Kidney epithelial cell (primary cell): ENCODE measurements around the gene CTSE. TPM values are rescaled to one million over a fixed set of nuclear protein-coding genes. Genes with fewer than 3 reads are reported as not detected.
A peak's percentile ranks its signal among the peaks of the same experiment; 100 is the strongest.

Source experiments
- DNase-seq: peaks from one replicate; pipeline ENCODE4 v3.0.0-alpha.2; 2010; ENCODE audit warnings: low read depth
- H3K27me3 ChIP-seq: 2 replicates; pipeline ENCODE4 v1.6.0; 2011; ENCODE audit warnings: low read length; ENCODE audit not compliant: control insufficient read depth, insufficient read depth
- H3K36me3 ChIP-seq: 2 replicates; pipeline ENCODE4 v1.5.1; 2011; ENCODE audit warnings: low read length; ENCODE audit not compliant: control insufficient read depth, insufficient read depth
- H3K4me3 ChIP-seq: 2 replicates; pipeline ENCODE4 v1.5.1; 2011; ENCODE audit warnings: low read depth, mild to moderate bottlenecking, control low read depth, low read length
- total RNA-seq: library from RNA; depleted of rRNA; stranded (reverse); fragments of >200 nt; gene quantifications from 2 replicates; pipeline ENCODE4 v1.2.3, GENCODE V29; 2015
- TF ChIP-seq, protein P1 (sequence below): IDR thresholded peaks from 2 replicates; pipeline ENCODE4 v1.5.1; 2011; ENCODE audit warnings: mild to moderate bottlenecking, moderate library complexity, low read length, control low read depth, inconsistent platforms; ENCODE audit not compliant: insufficient read depth, poor library complexity, severe bottlenecking

Gene CTSE
- total RNA-seq, 1 donor from 2014 or later: not detected

DNA sequence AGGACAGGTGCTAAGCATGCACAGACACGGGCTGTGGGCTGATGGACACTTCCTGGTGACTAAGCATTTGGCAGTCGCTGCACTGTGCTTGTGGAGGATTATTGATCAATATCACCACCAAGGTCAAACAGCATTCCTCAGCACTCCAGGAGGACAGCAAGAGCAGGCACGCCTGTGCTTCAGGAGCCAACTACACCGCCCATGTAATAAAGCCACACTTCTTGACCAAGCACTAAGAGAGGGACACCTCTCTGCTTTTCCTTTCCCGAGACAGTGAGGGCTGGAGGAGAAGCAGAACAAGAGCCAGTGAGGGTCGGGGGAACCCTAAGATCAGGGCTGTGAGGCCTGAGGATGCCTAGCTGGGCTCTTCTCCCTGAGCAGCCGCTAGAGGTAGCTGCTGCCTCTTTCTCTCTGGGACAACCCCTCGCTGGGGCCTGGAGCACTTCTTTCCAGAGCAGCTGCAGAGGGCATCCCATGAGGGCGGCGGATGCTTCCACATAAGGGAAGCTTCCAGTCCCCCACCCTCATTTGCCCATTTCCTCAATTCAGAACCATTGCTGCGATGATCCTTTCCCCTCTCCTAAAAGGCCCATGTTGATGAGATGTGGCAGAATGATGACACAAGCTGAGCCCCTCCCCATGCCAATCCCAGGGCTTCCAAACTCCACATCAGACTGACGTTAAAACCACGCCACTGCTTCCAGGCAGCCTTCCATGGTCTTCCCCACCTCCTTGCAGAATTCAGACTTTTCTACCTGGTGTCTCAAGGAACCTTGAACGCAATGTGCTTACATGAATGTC, 39.6 kb downstream of the CTSE start:
- DNase-seq: no peak
- no peak overlapping the region for H3K4me3 ChIP-seq
- H3K27me3 ChIP-seq: no peaks in the 10 kb centered on the region
- TF ChIP-seq, protein P1, sequence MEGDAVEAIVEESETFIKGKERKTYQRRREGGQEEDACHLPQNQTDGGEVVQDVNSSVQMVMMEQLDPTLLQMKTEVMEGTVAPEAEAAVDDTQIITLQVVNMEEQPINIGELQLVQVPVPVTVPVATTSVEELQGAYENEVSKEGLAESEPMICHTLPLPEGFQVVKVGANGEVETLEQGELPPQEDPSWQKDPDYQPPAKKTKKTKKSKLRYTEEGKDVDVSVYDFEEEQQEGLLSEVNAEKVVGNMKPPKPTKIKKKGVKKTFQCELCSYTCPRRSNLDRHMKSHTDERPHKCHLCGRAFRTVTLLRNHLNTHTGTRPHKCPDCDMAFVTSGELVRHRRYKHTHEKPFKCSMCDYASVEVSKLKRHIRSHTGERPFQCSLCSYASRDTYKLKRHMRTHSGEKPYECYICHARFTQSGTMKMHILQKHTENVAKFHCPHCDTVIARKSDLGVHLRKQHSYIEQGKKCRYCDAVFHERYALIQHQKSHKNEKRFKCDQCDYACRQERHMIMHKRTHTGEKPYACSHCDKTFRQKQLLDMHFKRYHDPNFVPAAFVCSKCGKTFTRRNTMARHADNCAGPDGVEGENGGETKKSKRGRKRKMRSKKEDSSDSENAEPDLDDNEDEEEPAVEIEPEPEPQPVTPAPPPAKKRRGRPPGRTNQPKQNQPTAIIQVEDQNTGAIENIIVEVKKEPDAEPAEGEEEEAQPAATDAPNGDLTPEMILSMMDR: peak; percentile 86
- H3K36me3 ChIP-seq: no peaks in the 10 kb centered on the region

DNA sequence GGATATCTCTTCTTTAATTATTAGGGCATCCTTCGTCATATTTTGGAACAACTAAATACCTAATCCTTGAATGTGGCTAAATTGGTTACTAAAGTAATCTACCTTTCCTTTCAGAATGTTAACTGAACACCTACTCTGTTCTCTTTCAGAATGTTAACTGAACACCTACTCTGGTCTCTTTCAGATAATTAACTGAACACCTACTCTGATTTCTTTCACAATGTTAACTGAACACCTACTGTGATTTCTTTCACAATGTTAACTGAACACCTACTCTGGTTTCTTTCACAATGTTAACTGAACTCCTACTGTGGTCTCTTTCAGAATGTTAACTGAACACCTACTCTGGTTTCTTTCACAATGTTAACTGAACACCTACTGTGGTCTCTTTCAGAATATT, 42.4 kb downstream of the CTSE start:
- H3K27me3 ChIP-seq: no peaks in the 10 kb centered on the region
- no peak for DNase-seq
- TF ChIP-seq, protein P1: no peak
- H3K4me3 ChIP-seq: no peak overlapping the region
- no peaks in the 10 kb centered on the region for H3K36me3 ChIP-seq

DNA sequence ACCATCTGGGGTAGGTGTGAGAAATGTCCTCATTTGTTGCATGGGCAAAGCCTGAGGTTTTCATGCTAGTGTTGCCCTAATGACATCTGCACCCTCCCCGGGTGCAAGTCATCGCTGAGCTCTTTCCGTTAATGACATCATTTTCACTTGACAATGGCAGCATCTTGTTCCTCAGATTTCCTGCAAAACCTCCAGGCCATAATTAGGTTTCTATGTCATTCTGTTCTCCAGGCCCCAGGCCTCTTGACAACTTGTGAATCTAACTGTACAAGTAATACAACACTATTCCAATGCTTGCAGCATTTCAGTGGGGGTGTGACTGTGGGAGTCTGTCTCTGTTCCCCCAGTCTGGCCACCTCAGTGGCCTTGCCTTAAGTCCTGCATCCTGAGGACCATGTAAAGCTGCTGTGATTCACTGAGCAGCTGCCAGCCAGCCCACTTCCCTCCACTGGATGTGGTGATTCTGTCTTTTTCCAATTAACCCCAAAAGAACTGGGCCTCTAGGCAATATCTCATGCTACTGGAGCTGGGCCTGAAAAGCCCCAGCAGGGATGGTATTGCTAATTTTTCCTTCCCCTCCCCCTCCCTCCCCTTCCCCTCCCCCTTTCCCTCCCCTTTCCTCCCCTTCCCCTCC, 43.3 kb downstream of the CTSE start:
- Histone ChIP-seq H3K4me3 (no peak overlapping the region), H3K36me3 (no peaks in the 10 kb centered on the region), H3K27me3 (no peaks in the 10 kb centered on the region)
- TF ChIP-seq, protein P1: no peak
- DNase-seq: no peak

DNA sequence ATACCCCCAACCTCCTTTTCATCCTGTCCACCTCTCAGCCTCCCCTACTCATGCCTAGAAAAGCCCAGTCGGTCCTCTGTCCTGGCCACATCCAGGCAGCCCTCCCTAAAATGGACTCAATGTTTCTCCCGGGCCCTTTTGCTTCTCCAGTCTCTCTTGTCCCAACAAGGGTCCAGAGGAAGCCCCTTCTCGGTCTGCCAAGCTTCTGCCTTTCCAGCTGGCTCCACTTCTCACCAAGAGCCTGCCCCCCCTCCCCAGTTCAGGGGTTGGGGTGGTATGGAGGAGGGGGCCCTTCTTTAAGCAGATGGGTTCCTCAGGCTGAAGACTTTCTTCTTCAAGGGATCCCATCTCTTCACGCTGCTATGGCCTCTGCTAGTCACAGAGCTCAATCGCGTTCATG, 44.4 kb downstream of the CTSE start:
- Histone ChIP-seq H3K36me3 (no peaks in the 10 kb centered on the region), H3K4me3 (no peak overlapping the region), H3K27me3 (no peaks in the 10 kb centered on the region)
- TF ChIP-seq, protein P1: no peak
- no peak for DNase-seq

DNA sequence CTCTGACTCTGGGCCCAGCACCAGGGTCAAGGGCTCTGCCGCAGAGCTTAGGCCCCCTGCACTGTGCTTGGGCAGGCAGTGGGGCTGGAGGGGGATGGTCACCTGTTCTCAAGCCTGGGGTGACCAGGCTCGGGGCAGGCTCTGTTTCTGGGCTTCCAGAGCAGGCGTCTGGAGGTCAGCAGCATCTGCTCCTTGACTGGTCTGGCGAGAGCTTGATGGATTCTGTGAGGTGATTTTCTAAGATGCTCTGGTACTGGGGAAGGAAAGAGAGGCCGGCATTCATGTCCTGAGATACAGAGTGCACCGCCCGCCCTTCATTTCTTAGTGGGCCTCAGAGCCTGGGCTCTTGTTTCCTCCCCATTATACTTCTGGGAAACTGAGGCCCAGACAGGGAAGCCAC, 45.0 kb downstream of the CTSE start:
- no peaks in the 10 kb centered on the region for H3K36me3 ChIP-seq

More for the DNA sequence above, 45.0 kb downstream of the CTSE start:
- no peak overlapping the region for H3K4me3 ChIP-seq
- TF ChIP-seq, protein P1: no peak
- H3K27me3 ChIP-seq: no peaks in the 10 kb centered on the region
- no peak for DNase-seq
